HepG2 (cell line): ENCODE measurements around the gene BCORL1. TPM values are rescaled to one million over a fixed set of nuclear protein-coding genes. Genes with fewer than 3 reads are reported as not detected.

Source experiments
- ATAC-seq: fragments of 200-7000 bp; cut with Tn5 transposase; 3 replicates; pipeline ENCODE4 v1.9.1; 2020; ENCODE audit warnings: mild to moderate bottlenecking, moderate library complexity
- BruUV-seq: library from RNA; stranded (reverse); fragments of 400-500 nt; replicated peaks from 2 replicates; lab custom pipeline; 2021; lab: Mats Ljungman, UMichigan
- CTCF ChIA-PET: fragments of 300-600 bp; formaldehyde crosslinking; extraction: SDS; loops from one replicate; lab custom pipeline; 2021; ENCODE audit warnings: low total read pairs, inconsistent platforms, low intra/inter-chr PET ratio; lab: Yijun Ruan, JAX
- POLR2A ChIA-PET: fragments of 350-600 bp; sonication (Branson Sonifier 250); formaldehyde crosslinking; loops from one replicate; lab custom pipeline; 2020; ENCODE audit warnings: antibody characterized with exemption, inconsistent platforms; lab: Yijun Ruan, JAX
- DNase-seq: peaks from one replicate; pipeline ENCODE4 v3.0.0-alpha.2; 2015; ENCODE audit warnings: low spot score
- FAIRE-seq: peaks from 3 replicates; lab custom pipeline; 2011; peaks lifted over from hg19 to GRCh38; lab: Jason Lieb, UNC
- H2AFZ ChIP-seq: one replicate; pipeline ENCODE4 v1.6.1; 2011; ENCODE audit warnings: low read length, inconsistent platforms
- H3K27ac ChIP-seq: fragments of 300-600 bp; 3 replicates; pipeline ENCODE4 v1.8.0; 2011; ENCODE audit warnings: mixed run types, mild to moderate bottlenecking, mixed read lengths, low read length, inconsistent platforms; ENCODE audit not compliant: insufficient read depth; ENCODE audit errors: extremely low read length
- H3K27me3 ChIP-seq, 2 experiments: fragments of 200-600 bp in 1 of 2; 2 replicates in 1 of 2; 3 replicates in 1 of 2; pipeline versions ENCODE4 v1.6.0 to v1.8.0; 2011; ENCODE audit warnings: low read length in 2 of 2, mild to moderate bottlenecking in 2 of 2, moderate library complexity in 2 of 2, inconsistent platforms in 1 of 2; ENCODE audit not compliant: insufficient read depth in 2 of 2, control insufficient read depth in 1 of 2
- H3K36me3 ChIP-seq, 2 experiments: fragments of 200-600 bp in 1 of 2; replicated peaks in 1 of 2; 2 replicates in 1 of 2; 3 replicates in 1 of 2; pipeline versions ENCODE4 v1.5.1 to v1.8.0; 2011; ENCODE audit warnings: low read length in 2 of 2, inconsistent platforms in 1 of 2; ENCODE audit not compliant: insufficient read depth in 2 of 2, control insufficient read depth in 1 of 2
- H3K4me1 ChIP-seq: 2 replicates; pipeline ENCODE4 v1.5.1; 2012; ENCODE audit warnings: low read length, inconsistent platforms; ENCODE audit not compliant: insufficient read depth
- H3K4me2 ChIP-seq: 2 replicates; pipeline ENCODE4 v1.6.0; 2011; ENCODE audit warnings: low read depth, low read length, inconsistent platforms
- H3K4me3 ChIP-seq, 3 experiments: fragments of 200-600 bp in 1 of 3; sonication (generic), shearing (Covaris generic) in 1 of 3; replicated peaks in 1 of 3; 2 replicates each; pipeline ENCODE4 v1.5.1; 2011 to 2016; ENCODE audit warnings: low read length in 3 of 3, inconsistent platforms in 2 of 3, low read depth in 2 of 3, mild to moderate bottlenecking in 2 of 3, control low read depth in 1 of 3, mixed read lengths in 1 of 3; ENCODE audit not compliant: insufficient read depth in 1 of 3
- H3K79me2 ChIP-seq: one replicate; pipeline ENCODE4 v1.6.1; 2011; ENCODE audit warnings: low read length, inconsistent platforms; ENCODE audit not compliant: insufficient read depth
- H3K9ac ChIP-seq: 2 replicates; pipeline ENCODE4 v1.6.0; 2011; ENCODE audit warnings: mild to moderate bottlenecking, low read depth, low read length, inconsistent platforms; ENCODE audit not compliant: insufficient read depth
- H3K9me3 ChIP-seq: 2 replicates; pipeline ENCODE4 v1.5.1; 2012; ENCODE audit warnings: mild to moderate bottlenecking, low read length
- H4K20me1 ChIP-seq: 2 replicates; pipeline ENCODE4 v1.6.0; 2011; ENCODE audit warnings: inconsistent platforms, mild to moderate bottlenecking, low read length, moderate library complexity; ENCODE audit not compliant: insufficient read depth
- FOXK2 ChIP-seq: fragments of 450-650 bp; IDR thresholded peaks from 2 replicates; pipeline ENCODE4 v1.6.1; 2016
- KLF16 ChIP-seq, 2 experiments: sonication (generic) in 1 of 2; formaldehyde crosslinking in 1 of 2; IDR thresholded peaks; 2 replicates each; pipeline versions ENCODE4 v1.6.1 to v1.8.0; 2016 to 2023; ENCODE audit warnings: missing genetic modification reagents in 2 of 2, missing compliant biosample characterization in 1 of 2
- ZNF558 ChIP-seq: sonication (generic); formaldehyde crosslinking; IDR thresholded peaks from 2 replicates; pipeline ENCODE4 v1.9.0; 2022; ENCODE audit warnings: mild to moderate bottlenecking, missing genetic modification reagents, borderline replicate concordance
- ZNF687 ChIP-seq: sonication (generic); formaldehyde crosslinking; IDR thresholded peaks from 2 replicates; pipeline ENCODE4 v1.5.1; 2020; ENCODE audit warnings: mild to moderate bottlenecking, missing genetic modification reagents, moderate library complexity
- ZSCAN25 ChIP-seq: sonication (generic); formaldehyde crosslinking; IDR thresholded peaks from 2 replicates; pipeline ENCODE4 v1.8.0; 2022; ENCODE audit warnings: mild to moderate bottlenecking, missing genetic modification reagents
- ZUFSP ChIP-seq: sonication (generic); formaldehyde crosslinking; IDR thresholded peaks from 2 replicates; pipeline ENCODE4 v1.9.0; 2021; ENCODE audit warnings: missing genetic modification reagents, mild to moderate bottlenecking, borderline replicate concordance
- WGBS: methylation state at CpG from one replicate; pipeline ENCODE4 v1.1.6; 2017; ENCODE audit warnings: low lambda C conversion rate; 5-methylcytosine and 5-hydroxymethylcytosine counted together
- in situ Hi-C: cut with HindIII; loops from 2 replicates; pipeline ENCODE4 v1.10.0; 2017; ENCODE audit warnings: low pct_unique_long_range_greater_than_20kb; ENCODE audit not compliant: extremely low pct_ligation_motif_present
- intact Hi-C: fragments of 100-400 bp; cut with micrococcal nuclease; formaldehyde crosslinking; loops from one replicate; pipeline ENCODE4 v1.10.0; 2022; ENCODE audit not compliant: unreplicated experiment
- polyA plus RNA-seq, 8 experiments: library from polyadenylated mRNA; depleted of rRNA in 3 of 8; stranded (reverse) in 7 of 8; unstranded in 1 of 8; fragments of >200 nt; fragmentation: Illumina TruSeq in 4 of 8; extraction: Trizol in 4 of 8; gene quantifications; 2 replicates each; pipeline versions ENCODE4 v1.2.1 to v1.2.3, GENCODE V29; 2011 to 2016; ENCODE audit warnings: low read depth in 4 of 8, missing spikeins in 1 of 8, mixed read lengths in 1 of 8; ENCODE audit not compliant: insufficient read depth in 1 of 8
- total RNA-seq, 5 experiments: library from RNA; depleted of rRNA; stranded (reverse); fragments of >200 nt; fragmentation: Illumina TruSeq; extraction: Trizol; gene quantifications; 2 replicates each; pipeline ENCODE4 v1.2.3, GENCODE V29; 2016; ENCODE audit warnings: low read depth in 1 of 5

Gene BCORL1
- total and polyA plus RNA-seq, 2 of the 13 experiments (the other 11 are each of a cell fraction or from before 2014, with no cell fraction given): 0.67 to 1.4 TPM

- WGBS: 46% methylated on average over 5 of the region's 10 CpGs
- peaks cover 29% of the 10 kb centered on the region for H3K4me1 ChIP-seq
- ATAC-seq (peak; percentile 87), DNase-seq (peak; percentile 3), FAIRE-seq (peak; percentile 46)
- H3K9ac ChIP-seq: no peak overlapping the region
- intact Hi-C loops: no loop called here
- H3K27ac ChIP-seq: peak overlapping the region; percentile 40
- peaks cover 0 to 2% of the 10 kb centered on the region in 2 experiments; a peak in 2 of 5 replicates for H3K36me3 ChIP-seq
- H3K27me3 ChIP-seq: no peaks in the 10 kb centered on the region
- no peak overlapping the region for H2AFZ ChIP-seq
- ChIA-PET CTCF (no interaction called here), POLR2A (no interaction called here)
- no peaks in the 10 kb centered on the region for H3K79me2 ChIP-seq
- no peaks in the 10 kb centered on the region for H4K20me1 ChIP-seq
- no peak overlapping the region for H3K4me3 ChIP-seq
- TF ChIP-seq KLF16 (CRISPR knock-in tag; IDR thresholded peaks at IDR 0.05) (no peak), ZNF687 (CRISPR knock-in tag) (peak; percentile 24; the same call in 1 of the 2 replicates), ZNF558 (CRISPR knock-in tag) (no peak), ZUFSP (CRISPR knock-in tag) (no peak), ZSCAN25 (CRISPR knock-in tag) (0 out of 2 replicates have a peak, but pooled peaks have one; percentile 41), FOXK2 (no peak)
- TF ChIP-seq, all 625 proteins: peak for 2
- BruUV-seq: no TSS peak
- in situ Hi-C loops: no loop called here
- no peaks in the 10 kb centered on the region for H3K9me3 ChIP-seq
- no peak overlapping the region for H3K4me2 ChIP-seq
Observed at GRCh38 chrX:130009658-130010223, 27.3 kb downstream of the BCORL1 start.
